Measurements from ENCODE around the gene WDR77. TPM values are rescaled to one million over a fixed set of nuclear protein-coding genes. Genes with fewer than 3 reads are reported as not detected.

WDR77 gene
- total and polyA plus RNA-seq, 9 of the 15 experiments (the other 6 are each of a cell fraction or from before 2014, with no cell fraction given), result 20.6 to 160 (median 75.3) TPM

DNA sequence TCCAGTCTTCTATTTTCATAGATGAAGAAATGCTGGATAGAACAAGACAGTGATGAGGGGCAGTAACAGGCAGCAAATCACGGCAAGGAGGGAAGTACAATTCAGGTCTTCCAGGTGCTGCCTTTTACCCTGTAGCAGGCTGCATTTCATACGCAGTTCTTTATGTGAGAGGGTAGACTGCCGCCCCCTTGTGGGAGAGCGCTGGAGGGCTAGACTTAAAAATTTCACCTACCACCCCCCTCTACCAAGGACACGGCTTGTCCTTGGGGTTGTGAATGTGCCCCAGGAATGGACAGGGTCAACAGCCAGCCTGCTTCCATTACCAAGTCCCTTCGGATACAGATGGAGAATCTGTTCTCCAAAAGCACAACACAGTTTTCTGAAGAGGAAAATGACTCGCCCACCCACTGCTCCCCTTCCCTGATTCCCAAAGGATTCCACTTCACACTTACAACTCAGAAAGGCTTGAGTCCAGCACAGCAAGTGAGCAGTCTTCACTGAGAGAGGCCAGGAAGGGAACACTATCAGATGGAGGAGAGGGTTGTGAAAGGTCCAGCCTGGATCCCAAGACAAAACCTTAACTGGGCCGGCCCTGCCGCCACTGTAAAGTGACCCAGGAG, 7.4 kb downstream of the WDR77 start (continued):
- TF ChIP-seq, protein P1, sequence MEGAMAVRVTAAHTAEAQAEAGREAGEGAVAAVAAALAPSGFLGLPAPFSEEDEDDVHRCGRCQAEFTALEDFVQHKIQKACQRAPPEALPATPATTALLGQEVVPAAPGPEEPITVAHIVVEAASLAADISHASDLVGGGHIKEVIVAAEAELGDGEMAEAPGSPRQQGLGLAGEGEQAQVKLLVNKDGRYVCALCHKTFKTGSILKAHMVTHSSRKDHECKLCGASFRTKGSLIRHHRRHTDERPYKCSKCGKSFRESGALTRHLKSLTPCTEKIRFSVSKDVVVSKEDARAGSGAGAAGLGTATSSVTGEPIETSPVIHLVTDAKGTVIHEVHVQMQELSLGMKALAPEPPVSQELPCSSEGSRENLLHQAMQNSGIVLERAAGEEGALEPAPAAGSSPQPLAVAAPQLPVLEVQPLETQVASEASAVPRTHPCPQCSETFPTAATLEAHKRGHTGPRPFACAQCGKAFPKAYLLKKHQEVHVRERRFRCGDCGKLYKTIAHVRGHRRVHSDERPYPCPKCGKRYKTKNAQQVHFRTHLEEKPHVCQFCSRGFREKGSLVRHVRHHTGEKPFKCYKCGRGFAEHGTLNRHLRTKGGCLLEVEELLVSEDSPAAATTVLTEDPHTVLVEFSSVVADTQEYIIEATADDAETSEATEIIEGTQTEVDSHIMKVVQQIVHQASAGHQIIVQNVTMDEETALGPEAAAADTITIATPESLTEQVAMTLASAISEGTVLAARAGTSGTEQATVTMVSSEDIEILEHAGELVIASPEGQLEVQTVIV (CRISPR knock-in tag; IDR thresholded peaks at IDR 0.05; ENCODE audit: borderline replicate concordance), result no peak
- TF ChIP-seq, protein P2, sequence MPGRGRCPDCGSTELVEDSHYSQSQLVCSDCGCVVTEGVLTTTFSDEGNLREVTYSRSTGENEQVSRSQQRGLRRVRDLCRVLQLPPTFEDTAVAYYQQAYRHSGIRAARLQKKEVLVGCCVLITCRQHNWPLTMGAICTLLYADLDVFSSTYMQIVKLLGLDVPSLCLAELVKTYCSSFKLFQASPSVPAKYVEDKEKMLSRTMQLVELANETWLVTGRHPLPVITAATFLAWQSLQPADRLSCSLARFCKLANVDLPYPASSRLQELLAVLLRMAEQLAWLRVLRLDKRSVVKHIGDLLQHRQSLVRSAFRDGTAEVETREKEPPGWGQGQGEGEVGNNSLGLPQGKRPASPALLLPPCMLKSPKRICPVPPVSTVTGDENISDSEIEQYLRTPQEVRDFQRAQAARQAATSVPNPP (IDR thresholded peaks at IDR 0.05; ENCODE audit: borderline replicate concordance, insufficient read depth, insufficient read length), result no peak
- TF ChIP-seq, protein P3, sequence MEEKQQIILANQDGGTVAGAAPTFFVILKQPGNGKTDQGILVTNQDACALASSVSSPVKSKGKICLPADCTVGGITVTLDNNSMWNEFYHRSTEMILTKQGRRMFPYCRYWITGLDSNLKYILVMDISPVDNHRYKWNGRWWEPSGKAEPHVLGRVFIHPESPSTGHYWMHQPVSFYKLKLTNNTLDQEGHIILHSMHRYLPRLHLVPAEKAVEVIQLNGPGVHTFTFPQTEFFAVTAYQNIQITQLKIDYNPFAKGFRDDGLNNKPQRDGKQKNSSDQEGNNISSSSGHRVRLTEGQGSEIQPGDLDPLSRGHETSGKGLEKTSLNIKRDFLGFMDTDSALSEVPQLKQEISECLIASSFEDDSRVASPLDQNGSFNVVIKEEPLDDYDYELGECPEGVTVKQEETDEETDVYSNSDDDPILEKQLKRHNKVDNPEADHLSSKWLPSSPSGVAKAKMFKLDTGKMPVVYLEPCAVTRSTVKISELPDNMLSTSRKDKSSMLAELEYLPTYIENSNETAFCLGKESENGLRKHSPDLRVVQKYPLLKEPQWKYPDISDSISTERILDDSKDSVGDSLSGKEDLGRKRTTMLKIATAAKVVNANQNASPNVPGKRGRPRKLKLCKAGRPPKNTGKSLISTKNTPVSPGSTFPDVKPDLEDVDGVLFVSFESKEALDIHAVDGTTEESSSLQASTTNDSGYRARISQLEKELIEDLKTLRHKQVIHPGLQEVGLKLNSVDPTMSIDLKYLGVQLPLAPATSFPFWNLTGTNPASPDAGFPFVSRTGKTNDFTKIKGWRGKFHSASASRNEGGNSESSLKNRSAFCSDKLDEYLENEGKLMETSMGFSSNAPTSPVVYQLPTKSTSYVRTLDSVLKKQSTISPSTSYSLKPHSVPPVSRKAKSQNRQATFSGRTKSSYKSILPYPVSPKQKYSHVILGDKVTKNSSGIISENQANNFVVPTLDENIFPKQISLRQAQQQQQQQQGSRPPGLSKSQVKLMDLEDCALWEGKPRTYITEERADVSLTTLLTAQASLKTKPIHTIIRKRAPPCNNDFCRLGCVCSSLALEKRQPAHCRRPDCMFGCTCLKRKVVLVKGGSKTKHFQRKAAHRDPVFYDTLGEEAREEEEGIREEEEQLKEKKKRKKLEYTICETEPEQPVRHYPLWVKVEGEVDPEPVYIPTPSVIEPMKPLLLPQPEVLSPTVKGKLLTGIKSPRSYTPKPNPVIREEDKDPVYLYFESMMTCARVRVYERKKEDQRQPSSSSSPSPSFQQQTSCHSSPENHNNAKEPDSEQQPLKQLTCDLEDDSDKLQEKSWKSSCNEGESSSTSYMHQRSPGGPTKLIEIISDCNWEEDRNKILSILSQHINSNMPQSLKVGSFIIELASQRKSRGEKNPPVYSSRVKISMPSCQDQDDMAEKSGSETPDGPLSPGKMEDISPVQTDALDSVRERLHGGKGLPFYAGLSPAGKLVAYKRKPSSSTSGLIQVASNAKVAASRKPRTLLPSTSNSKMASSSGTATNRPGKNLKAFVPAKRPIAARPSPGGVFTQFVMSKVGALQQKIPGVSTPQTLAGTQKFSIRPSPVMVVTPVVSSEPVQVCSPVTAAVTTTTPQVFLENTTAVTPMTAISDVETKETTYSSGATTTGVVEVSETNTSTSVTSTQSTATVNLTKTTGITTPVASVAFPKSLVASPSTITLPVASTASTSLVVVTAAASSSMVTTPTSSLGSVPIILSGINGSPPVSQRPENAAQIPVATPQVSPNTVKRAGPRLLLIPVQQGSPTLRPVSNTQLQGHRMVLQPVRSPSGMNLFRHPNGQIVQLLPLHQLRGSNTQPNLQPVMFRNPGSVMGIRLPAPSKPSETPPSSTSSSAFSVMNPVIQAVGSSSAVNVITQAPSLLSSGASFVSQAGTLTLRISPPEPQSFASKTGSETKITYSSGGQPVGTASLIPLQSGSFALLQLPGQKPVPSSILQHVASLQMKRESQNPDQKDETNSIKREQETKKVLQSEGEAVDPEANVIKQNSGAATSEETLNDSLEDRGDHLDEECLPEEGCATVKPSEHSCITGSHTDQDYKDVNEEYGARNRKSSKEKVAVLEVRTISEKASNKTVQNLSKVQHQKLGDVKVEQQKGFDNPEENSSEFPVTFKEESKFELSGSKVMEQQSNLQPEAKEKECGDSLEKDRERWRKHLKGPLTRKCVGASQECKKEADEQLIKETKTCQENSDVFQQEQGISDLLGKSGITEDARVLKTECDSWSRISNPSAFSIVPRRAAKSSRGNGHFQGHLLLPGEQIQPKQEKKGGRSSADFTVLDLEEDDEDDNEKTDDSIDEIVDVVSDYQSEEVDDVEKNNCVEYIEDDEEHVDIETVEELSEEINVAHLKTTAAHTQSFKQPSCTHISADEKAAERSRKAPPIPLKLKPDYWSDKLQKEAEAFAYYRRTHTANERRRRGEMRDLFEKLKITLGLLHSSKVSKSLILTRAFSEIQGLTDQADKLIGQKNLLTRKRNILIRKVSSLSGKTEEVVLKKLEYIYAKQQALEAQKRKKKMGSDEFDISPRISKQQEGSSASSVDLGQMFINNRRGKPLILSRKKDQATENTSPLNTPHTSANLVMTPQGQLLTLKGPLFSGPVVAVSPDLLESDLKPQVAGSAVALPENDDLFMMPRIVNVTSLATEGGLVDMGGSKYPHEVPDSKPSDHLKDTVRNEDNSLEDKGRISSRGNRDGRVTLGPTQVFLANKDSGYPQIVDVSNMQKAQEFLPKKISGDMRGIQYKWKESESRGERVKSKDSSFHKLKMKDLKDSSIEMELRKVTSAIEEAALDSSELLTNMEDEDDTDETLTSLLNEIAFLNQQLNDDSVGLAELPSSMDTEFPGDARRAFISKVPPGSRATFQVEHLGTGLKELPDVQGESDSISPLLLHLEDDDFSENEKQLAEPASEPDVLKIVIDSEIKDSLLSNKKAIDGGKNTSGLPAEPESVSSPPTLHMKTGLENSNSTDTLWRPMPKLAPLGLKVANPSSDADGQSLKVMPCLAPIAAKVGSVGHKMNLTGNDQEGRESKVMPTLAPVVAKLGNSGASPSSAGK (IDR thresholded peaks at IDR 0.05), result no peak
- TF ChIP-seq, protein P4, sequence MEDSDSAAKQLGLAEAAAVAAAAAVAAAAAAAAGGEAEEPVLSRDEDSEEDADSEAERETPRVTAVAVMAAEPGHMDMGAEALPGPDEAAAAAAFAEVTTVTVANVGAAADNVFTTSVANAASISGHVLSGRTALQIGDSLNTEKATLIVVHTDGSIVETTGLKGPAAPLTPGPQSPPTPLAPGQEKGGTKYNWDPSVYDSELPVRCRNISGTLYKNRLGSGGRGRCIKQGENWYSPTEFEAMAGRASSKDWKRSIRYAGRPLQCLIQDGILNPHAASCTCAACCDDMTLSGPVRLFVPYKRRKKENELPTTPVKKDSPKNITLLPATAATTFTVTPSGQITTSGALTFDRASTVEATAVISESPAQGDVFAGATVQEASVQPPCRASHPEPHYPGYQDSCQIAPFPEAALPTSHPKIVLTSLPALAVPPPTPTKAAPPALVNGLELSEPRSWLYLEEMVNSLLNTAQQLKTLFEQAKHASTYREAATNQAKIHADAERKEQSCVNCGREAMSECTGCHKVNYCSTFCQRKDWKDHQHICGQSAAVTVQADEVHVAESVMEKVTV (CRISPR knock-in tag; IDR thresholded peaks at IDR 0.05), result no peak
- TF ChIP-seq ESRRA (IDR thresholded peaks at IDR 0.05; ENCODE audit: borderline replicate concordance, low read depth) (peak; percentile 74), FOXP1 (CRISPR knock-in tag; IDR thresholded peaks at IDR 0.05) (no peak), CEBPB (tag; IDR thresholded peaks at IDR 0.05) (no peak), ZNF232 (CRISPR knock-in tag; IDR thresholded peaks at IDR 0.05) (no peak), SRF (CRISPR knock-in tag; IDR thresholded peaks at IDR 0.05) (no peak), ZC3H8 (IDR thresholded peaks at IDR 0.05) (no peak), MECOM (CRISPR knock-in tag; IDR thresholded peaks at IDR 0.05) (no peak)
